Brain microvascular endothelial cell (primary cell): Measurements from ENCODE around the gene NEU2.

Experiments used
- DNase-seq: peaks from one replicate; pipeline ENCODE4 v3.0.0-alpha.2; 2020
- H3K27ac ChIP-seq: fragments of 250-450 bp; sonication (Bioruptor Pico); 2 replicates; pipeline ENCODE4 v1.5.1; 2020; ENCODE audit warnings: mild to moderate bottlenecking, moderate library complexity
- H3K27me3 ChIP-seq: fragments of 250-450 bp; sonication (Bioruptor Pico); replicated peaks from 2 replicates; pipeline ENCODE4 v1.5.1; 2020; ENCODE audit warnings: mild to moderate bottlenecking
- H3K36me3 ChIP-seq: fragments of 250-450 bp; sonication (Bioruptor Pico); replicated peaks from 2 replicates; pipeline ENCODE4 v1.5.1; 2020; ENCODE audit warnings: mild to moderate bottlenecking
- H3K4me3 ChIP-seq: 2 replicates; pipeline ENCODE4 v1.5.1; 2011; ENCODE audit warnings: low read depth, mild to moderate bottlenecking, control low read depth, low read length, moderate library complexity
- CTCF ChIP-seq: IDR thresholded peaks from 2 replicates; pipeline ENCODE4 v1.5.1; 2011; ENCODE audit warnings: low read depth, mild to moderate bottlenecking, moderate library complexity, low read length, control low read depth, inconsistent platforms; ENCODE audit errors: missing control alignments
- in situ Hi-C: cut with HindIII; loops from 2 replicates; pipeline ENCODE4 v1.10.0; 2017; ENCODE audit warnings: low sequenced_read_pairs, low pct_ligation_motif_present

The NEU2 gene

GRCh38 chr2:232993231-232993821 lies 39.1 kb upstream of the NEU2 start:
- no peak for TF ChIP-seq CTCF
- Histone ChIP-seq H3K27me3 (no peaks in the 10 kb centered on the region), H3K4me3 (no peak overlapping the region), H3K27ac (no peak overlapping the region), H3K36me3 (no peaks in the 10 kb centered on the region)
- in situ Hi-C loops: no loop called here
- no peak for DNase-seq

GRCh38 chr2:232994446-232994845 lies 38.0 kb upstream of the NEU2 start:
- H3K27ac ChIP-seq: no peak overlapping the region
- no peak for DNase-seq
- H3K4me3 ChIP-seq: no peak overlapping the region
- no peak for TF ChIP-seq CTCF
- in situ Hi-C loops: no loop called here
- no peaks in the 10 kb centered on the region for H3K27me3 ChIP-seq
- H3K36me3 ChIP-seq: no peaks in the 10 kb centered on the region

GRCh38 chr2:232997749-232998665 lies 34.5 kb upstream of the NEU2 start:
- no peak for DNase-seq
- TF ChIP-seq CTCF: no peak
- in situ Hi-C loops: no loop called here
- Histone ChIP-seq H3K27me3 (no peaks in the 10 kb centered on the region), H3K4me3 (no peak overlapping the region), H3K36me3 (no peaks in the 10 kb centered on the region), H3K27ac (no peak overlapping the region)

- no peak for TF ChIP-seq CTCF
- in situ Hi-C loops: no loop called here
- no peak for DNase-seq
- no peaks in the 10 kb centered on the region for H3K27me3 ChIP-seq
- H3K27ac ChIP-seq: no peak overlapping the region
- no peak overlapping the region for H3K4me3 ChIP-seq
- H3K36me3 ChIP-seq: no peaks in the 10 kb centered on the region
These were observed 33.8 kb upstream of the NEU2 start for GRCh38 chr2:232998666-232998985.

GRCh38 chr2:232999354-232999753 lies 33.1 kb upstream of the NEU2 start:
- H3K36me3 ChIP-seq: no peaks in the 10 kb centered on the region
- TF ChIP-seq CTCF: no peak
- DNase-seq: no peak
- H3K27me3 ChIP-seq: no peaks in the 10 kb centered on the region
- in situ Hi-C loops: no loop called here
- no peak overlapping the region for H3K27ac ChIP-seq
- H3K4me3 ChIP-seq: no peak overlapping the region
